Activated T-helper 17 cell treated with anti-CD3 and anti-CD28 coated beads, Interleukin-2, amount 50 U/mL, for 72 hours (primary cell): ENCODE results near the gene F8. TPM values are rescaled to one million over a fixed set of nuclear protein-coding genes. Genes with fewer than 3 reads are reported as not detected.
"Not testable (repeated sequence)": the region's sequence is repeated elsewhere in the genome, so short reads cannot be mapped to it uniquely, and the experiment has no call there.

ENCODE experiments used
- ATAC-seq: fragments of 150-1000 bp; cut with Tn5 transposase; replicated peaks from 2 replicates; pipeline ENCODE4 v1.10.0; 2021; ENCODE audit warnings: mild to moderate bottlenecking, moderate library complexity
- H3K27ac Mint-ChIP-seq: one replicate; pipeline ENCODE4 v1.8.0; 2022; ENCODE audit warnings: mixed read lengths
- H3K27me3 Mint-ChIP-seq: one replicate; pipeline ENCODE4 v1.8.0; 2022; ENCODE audit warnings: mixed read lengths
- H3K36me3 Mint-ChIP-seq: one replicate; pipeline ENCODE4 v1.8.0; 2022; ENCODE audit warnings: low read depth, mild to moderate bottlenecking, mixed read lengths
- H3K4me1 Mint-ChIP-seq: one replicate; pipeline ENCODE4 v1.8.0; 2022; ENCODE audit warnings: mixed read lengths
- H3K4me3 Mint-ChIP-seq: one replicate; pipeline ENCODE4 v1.8.0; 2022; ENCODE audit warnings: mild to moderate bottlenecking, mixed read lengths
- H3K9me3 Mint-ChIP-seq: one replicate; pipeline ENCODE4 v1.8.0; 2022; ENCODE audit warnings: mixed read lengths
- total RNA-seq, 2 donors: library from RNA; stranded (reverse); gene quantifications; one replicate each; pipeline ENCODE4 v1.2.3, GENCODE V29; 2022

F8 gene
- total RNA-seq, 2 donors from 2014 or later, result 5.6 to 7.9 TPM

- no peaks in the 10 kb centered on the region for H3K36me3 Mint-ChIP-seq
- no peaks in the 10 kb centered on the region for H3K9me3 Mint-ChIP-seq
- ATAC-seq, result peak; percentile 95
- no peaks in the 10 kb centered on the region for H3K4me1 Mint-ChIP-seq
- H3K27ac Mint-ChIP-seq, result peak overlapping the region; percentile 78
- peak overlapping the region; percentile 81 for H3K4me3 Mint-ChIP-seq
- H3K27me3 Mint-ChIP-seq, result no peaks in the 10 kb centered on the region
Observed at GRCh38 chrX:154980330-154981115, 42.0 kb downstream of the F8 start.

- H3K27ac Mint-ChIP-seq, result no peak overlapping the region
- H3K9me3 Mint-ChIP-seq, result no peaks in the 10 kb centered on the region
- H3K4me1 Mint-ChIP-seq, result no peaks in the 10 kb centered on the region
- ATAC-seq, result no peak
- H3K27me3 Mint-ChIP-seq, result no peaks in the 10 kb centered on the region
- H3K36me3 Mint-ChIP-seq, result no peaks in the 10 kb centered on the region
- no peak overlapping the region for H3K4me3 Mint-ChIP-seq
Observed at GRCh38 chrX:154979629-154980028, 42.9 kb downstream of the F8 start.

DNA sequence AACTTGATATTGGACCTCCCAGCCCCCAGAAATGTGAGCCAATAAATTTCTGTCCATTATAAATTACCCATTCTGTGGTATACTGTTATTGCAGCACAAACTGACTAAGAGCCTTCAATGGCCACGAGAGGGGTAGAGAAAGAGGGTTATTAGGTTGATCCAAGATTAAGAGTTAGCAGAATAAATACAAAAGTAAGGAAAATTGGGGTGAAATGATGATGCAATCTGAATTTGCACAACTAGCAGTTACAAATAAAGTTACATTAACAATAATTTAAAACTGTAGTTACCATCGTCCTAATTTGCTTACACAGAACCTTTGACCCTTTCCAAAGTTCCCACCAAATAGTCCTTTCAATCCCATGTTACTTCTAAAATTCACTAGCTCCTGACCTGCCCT, 54.2 kb downstream of the F8 start:
- Mint-ChIP-seq H3K4me1 (no peaks in the 10 kb centered on the region), H3K27me3 (no peaks in the 10 kb centered on the region), H3K9me3 (no peaks in the 10 kb centered on the region), H3K4me3 (no peak overlapping the region), H3K27ac (no peak overlapping the region), H3K36me3 (no peaks in the 10 kb centered on the region)
- no peak for ATAC-seq

- H3K27me3 Mint-ChIP-seq, result no peaks in the 10 kb centered on the region
- H3K9me3 Mint-ChIP-seq, result no peaks in the 10 kb centered on the region
- H3K36me3 Mint-ChIP-seq, result no peaks in the 10 kb centered on the region
- no peak overlapping the region for H3K27ac Mint-ChIP-seq
- no peak overlapping the region for H3K4me3 Mint-ChIP-seq
- no peak for ATAC-seq
- no peaks in the 10 kb centered on the region for H3K4me1 Mint-ChIP-seq
Observed at GRCh38 chrX:154967603-154968002, 54.9 kb downstream of the F8 start.

DNA sequence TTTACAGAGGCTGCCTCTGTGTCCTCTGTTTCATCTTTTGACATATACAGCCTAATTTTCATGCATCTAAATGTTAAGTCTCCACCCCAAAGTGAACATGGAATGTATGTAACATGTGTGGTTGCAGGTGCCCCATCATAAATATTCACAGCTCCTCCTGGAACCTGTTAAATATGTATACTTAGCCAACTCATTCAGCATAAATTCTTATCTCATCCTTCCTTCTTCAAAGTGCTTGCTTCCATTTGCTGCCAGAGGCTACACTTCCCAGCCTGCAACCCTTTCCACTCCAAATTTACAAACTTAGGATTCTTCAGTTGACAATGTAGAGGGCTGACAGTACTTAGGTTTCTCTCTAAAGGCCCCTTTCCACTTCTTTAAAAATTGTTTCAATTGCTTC, 60.6 kb downstream of the F8 start:
- Mint-ChIP-seq H3K4me3 (no peak overlapping the region), H3K9me3 (no peaks in the 10 kb centered on the region), H3K4me1 (no peaks in the 10 kb centered on the region), H3K27me3 (peaks cover 4% of the 10 kb centered on the region), H3K36me3 (no peaks in the 10 kb centered on the region), H3K27ac (no peak overlapping the region)
- no peak for ATAC-seq

- H3K27me3 Mint-ChIP-seq, ATAC-seq, H3K4me3 Mint-ChIP-seq, H3K9me3 Mint-ChIP-seq, H3K27ac Mint-ChIP-seq, H3K4me1 Mint-ChIP-seq, H3K36me3 Mint-ChIP-seq: not testable (repeated sequence)
Observed at GRCh38 chrX:154955799-154956198, 66.7 kb downstream of the F8 start.

DNA sequence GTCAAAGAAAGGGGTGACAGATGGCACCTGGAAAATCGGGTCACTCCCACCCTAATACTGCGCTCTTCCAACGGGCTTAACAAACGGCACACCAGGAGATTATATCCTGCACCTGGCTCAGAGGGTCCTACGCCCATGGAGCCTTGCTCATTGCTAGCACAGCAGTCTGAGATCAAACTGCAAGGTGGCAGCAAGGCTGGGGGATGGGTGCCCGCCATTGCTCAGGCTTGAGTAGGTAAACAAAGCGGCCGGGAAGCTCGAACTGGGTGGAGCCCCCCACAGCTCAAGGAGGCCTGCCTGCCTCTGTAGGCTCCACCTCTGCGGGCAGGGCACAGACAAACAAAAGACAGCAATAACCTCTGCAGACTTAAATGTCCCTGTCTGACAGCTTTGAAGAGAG, 83.3 kb downstream of the F8 start:
- H3K4me3 Mint-ChIP-seq, H3K4me1 Mint-ChIP-seq, ATAC-seq, H3K36me3 Mint-ChIP-seq, H3K27me3 Mint-ChIP-seq, H3K27ac Mint-ChIP-seq, H3K9me3 Mint-ChIP-seq: not testable (repeated sequence)

DNA sequence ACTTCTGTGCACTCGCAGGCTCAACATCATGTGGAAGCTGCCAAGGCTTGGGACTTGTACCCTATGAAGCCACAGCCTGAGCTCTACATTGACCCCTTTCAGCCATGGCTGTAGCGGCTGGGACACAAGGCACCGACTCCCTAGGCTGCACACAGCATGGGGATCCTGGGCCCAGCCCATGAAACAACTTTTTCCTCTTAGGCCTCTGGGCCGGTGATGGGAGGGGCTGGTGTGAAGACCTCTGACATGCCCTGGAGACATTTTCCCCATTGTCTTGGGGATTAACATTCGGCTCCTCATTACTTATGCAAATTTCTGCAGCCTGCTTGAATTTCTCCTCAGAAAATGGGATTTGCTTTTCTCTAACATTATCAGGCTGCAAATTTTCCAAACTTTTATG, 97.8 kb downstream of the F8 start:
- H3K27ac Mint-ChIP-seq, H3K9me3 Mint-ChIP-seq, H3K4me1 Mint-ChIP-seq, ATAC-seq, H3K4me3 Mint-ChIP-seq, H3K36me3 Mint-ChIP-seq: not testable (repeated sequence)
- peaks cover 25% of the 10 kb centered on the region for H3K27me3 Mint-ChIP-seq

- Mint-ChIP-seq H3K4me3 (peak overlapping the region; percentile 55), H3K27me3 (peaks cover 4% of the 10 kb centered on the region), H3K9me3 (no peaks in the 10 kb centered on the region), H3K4me1 (no peaks in the 10 kb centered on the region), H3K36me3 (no peaks in the 10 kb centered on the region), H3K27ac (no peak overlapping the region)
- peak; percentile 53 for ATAC-seq
Observed at GRCh38 chrX:154918060-154918483, 104.5 kb downstream of the F8 start.

DNA sequence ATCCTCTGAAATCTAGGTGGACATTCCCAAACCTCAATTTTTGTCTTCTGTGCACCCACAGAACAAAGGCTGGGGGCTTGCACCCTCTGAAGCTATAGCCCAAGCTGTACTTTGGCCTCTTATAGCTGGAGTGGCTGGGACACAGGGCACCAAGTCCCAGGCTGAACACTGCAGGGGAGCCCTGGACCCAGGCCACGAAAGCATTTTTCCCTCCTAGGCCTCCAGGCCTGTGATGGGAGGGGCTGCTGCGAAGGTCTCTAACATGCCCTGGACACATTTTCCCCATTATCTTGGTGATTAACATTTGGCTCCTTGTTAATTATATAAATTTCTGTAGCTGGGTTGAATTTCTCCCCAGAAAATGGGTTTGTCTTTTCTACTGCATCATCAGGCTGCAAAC, 108.5 kb downstream of the F8 start:
- Mint-ChIP-seq H3K4me1 (no peaks in the 10 kb centered on the region), H3K27ac (no peak overlapping the region), H3K36me3 (no peaks in the 10 kb centered on the region), H3K4me3 (no peak overlapping the region), H3K9me3 (no peaks in the 10 kb centered on the region), H3K27me3 (peaks cover 3% of the 10 kb centered on the region)
- no peak for ATAC-seq

GRCh38 chrX:154910528-154910927, 112.0 kb downstream of the F8 start:
- not testable (repeated sequence) for H3K27me3 Mint-ChIP-seq, H3K36me3 Mint-ChIP-seq, H3K27ac Mint-ChIP-seq, H3K4me1 Mint-ChIP-seq, H3K4me3 Mint-ChIP-seq, H3K9me3 Mint-ChIP-seq, ATAC-seq

- not testable (repeated sequence) for H3K27ac Mint-ChIP-seq, H3K9me3 Mint-ChIP-seq, H3K4me3 Mint-ChIP-seq, ATAC-seq, H3K36me3 Mint-ChIP-seq, H3K4me1 Mint-ChIP-seq, H3K27me3 Mint-ChIP-seq
Observed at GRCh38 chrX:154910048-154910447, 112.5 kb downstream of the F8 start.

DNA sequence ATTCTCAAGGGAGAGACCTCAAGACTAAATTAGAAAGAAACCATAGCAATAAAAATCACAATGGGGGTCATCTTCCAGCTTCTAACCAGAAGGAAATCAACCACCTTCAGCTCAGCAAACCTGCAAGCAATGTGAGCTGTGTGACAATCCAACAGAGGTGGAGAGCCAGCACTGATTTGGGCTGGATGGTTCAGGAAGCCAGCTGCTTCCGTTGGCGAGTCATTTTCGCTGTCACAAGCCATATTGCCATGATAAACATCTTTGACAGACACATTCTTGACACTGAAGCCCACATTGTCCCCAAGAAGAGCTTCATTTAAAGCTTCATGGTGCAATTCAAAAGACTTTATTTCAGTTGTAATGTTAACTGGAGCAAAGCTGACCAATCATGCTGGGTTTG, 113.7 kb downstream of the F8 start:
- no peak overlapping the region for H3K27ac Mint-ChIP-seq
- H3K36me3 Mint-ChIP-seq, result no peaks in the 10 kb centered on the region
- no peak for ATAC-seq
- H3K27me3 Mint-ChIP-seq, result peaks cover 3% of the 10 kb centered on the region
- no peak overlapping the region for H3K4me3 Mint-ChIP-seq
- H3K4me1 Mint-ChIP-seq, result no peaks in the 10 kb centered on the region
- H3K9me3 Mint-ChIP-seq, result no peaks in the 10 kb centered on the region

GRCh38 chrX:154902408-154902807, 120.1 kb downstream of the F8 start:
- Mint-ChIP-seq H3K27me3 (peaks cover 5% of the 10 kb centered on the region), H3K27ac (no peak overlapping the region), H3K4me3 (no peak overlapping the region), H3K36me3 (no peaks in the 10 kb centered on the region), H3K4me1 (no peaks in the 10 kb centered on the region), H3K9me3 (no peaks in the 10 kb centered on the region)
- ATAC-seq, result no peak

- Mint-ChIP-seq H3K27ac (no peak overlapping the region), H3K4me1 (no peaks in the 10 kb centered on the region), H3K36me3 (no peaks in the 10 kb centered on the region), H3K9me3 (no peaks in the 10 kb centered on the region), H3K27me3 (peaks cover 5% of the 10 kb centered on the region), H3K4me3 (no peak overlapping the region)
- no peak for ATAC-seq
Observed at GRCh38 chrX:154900323-154900722, 122.2 kb downstream of the F8 start.

DNA sequence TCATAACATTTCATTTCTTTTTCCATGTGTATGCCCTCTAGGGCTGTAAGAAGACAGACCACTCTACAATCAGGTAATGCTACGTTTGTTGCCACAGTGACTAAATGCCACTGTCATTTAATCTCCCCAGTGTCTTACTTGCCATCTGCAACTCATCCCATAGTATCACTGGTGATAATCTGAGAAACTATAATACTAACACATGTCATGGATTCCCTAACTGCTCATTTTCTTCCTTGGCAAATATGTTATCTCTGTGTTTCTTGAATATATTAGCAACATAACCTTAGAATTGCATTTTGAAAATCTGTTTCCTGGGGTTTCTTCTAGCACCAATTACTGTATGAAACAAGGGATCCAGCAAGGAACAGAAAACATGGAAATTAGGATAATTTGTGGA, 130.2 kb downstream of the F8 start:
- no peaks in the 10 kb centered on the region for H3K27me3 Mint-ChIP-seq
- ATAC-seq, result no peak
- no peaks in the 10 kb centered on the region for H3K36me3 Mint-ChIP-seq
- no peak overlapping the region for H3K4me3 Mint-ChIP-seq
- H3K9me3 Mint-ChIP-seq, result no peaks in the 10 kb centered on the region
- no peak overlapping the region for H3K27ac Mint-ChIP-seq
- H3K4me1 Mint-ChIP-seq, result no peaks in the 10 kb centered on the region
